WTC11 (cell line): ENCODE results near the gene TMEM116. TPM values are rescaled to one million over a fixed set of nuclear protein-coding genes. Genes with fewer than 3 reads are reported as not detected.
"Not testable (repeated sequence)": the region's sequence is repeated elsewhere in the genome, so short reads cannot be mapped to it uniquely, and the experiment has no call there.

Experiments
- ATAC-seq: fragments of 200-7000 bp; cut with Tn5 transposase; 2 replicates; pipeline ENCODE4 v1.10.0; 2021; ENCODE audit warnings: mild to moderate bottlenecking, moderate library complexity
- CTCF ChIA-PET: fragments of 300-600 bp; sonication (Branson Sonifier 250); formaldehyde crosslinking; loops from one replicate; lab custom pipeline; 2021; ENCODE audit warnings: antibody characterized with exemption; lab: Charles Lee
- POLR2A ChIA-PET: fragments of 350-600 bp; sonication (Branson Sonifier 250); formaldehyde crosslinking; loops from one replicate; lab custom pipeline; 2021; ENCODE audit warnings: antibody characterized with exemption; lab: Charles Lee
- DNase-seq: peaks from one replicate; pipeline ENCODE4 v3.0.0; 2021; ENCODE audit warnings: low spot score
- H3K27ac Mint-ChIP-seq: 2 replicates; pipeline ENCODE4 v1.8.0; 2021; ENCODE audit warnings: mixed read lengths
- H3K27me3 Mint-ChIP-seq: 2 replicates; pipeline ENCODE4 v1.8.0; 2021; ENCODE audit warnings: low read depth, mild to moderate bottlenecking, moderate library complexity, mixed read lengths
- H3K36me3 Mint-ChIP-seq: 2 replicates; pipeline ENCODE4 v1.8.0; 2021; ENCODE audit warnings: mixed read lengths
- H3K4me1 Mint-ChIP-seq: 2 replicates; pipeline ENCODE4 v1.8.0; 2022; ENCODE audit warnings: mixed read lengths
- H3K4me3 Mint-ChIP-seq: 2 replicates; pipeline ENCODE4 v1.8.0; 2021; ENCODE audit warnings: mild to moderate bottlenecking, moderate library complexity, mixed read lengths
- H3K9me3 Mint-ChIP-seq: 2 replicates; pipeline ENCODE4 v1.8.0; 2021; ENCODE audit warnings: mixed read lengths
- AR ChIP-seq: fragments of 250-450 bp; sonication (Bioruptor Pico); IDR thresholded peaks from 2 replicates; pipeline ENCODE4 v1.9.0; 2021; ENCODE audit warnings: mild to moderate bottlenecking
- ATF6 ChIP-seq: sonication (generic); formaldehyde crosslinking; IDR thresholded peaks from 2 replicates; pipeline ENCODE4 v1.8.1; 2023; ENCODE audit warnings: mild to moderate bottlenecking, missing genetic modification reagents
- CBFB ChIP-seq: sonication (generic); formaldehyde crosslinking; IDR thresholded peaks from 2 replicates; pipeline ENCODE4 v1.8.1; 2022; ENCODE audit warnings: mild to moderate bottlenecking, low read depth, missing genetic modification reagents
- ERG ChIP-seq: fragments of 250-450 bp; sonication (Bioruptor Pico); IDR thresholded peaks from 2 replicates; pipeline ENCODE4 v1.8.0; 2021; ENCODE audit warnings: mild to moderate bottlenecking
- FOXP4 ChIP-seq: sonication (generic); formaldehyde crosslinking; IDR thresholded peaks from 2 replicates; pipeline ENCODE4 v1.8.0; 2022; ENCODE audit warnings: mild to moderate bottlenecking, missing genetic modification reagents
- GTF2I ChIP-seq: fragments of 250-450 bp; sonication (Bioruptor Pico); conservative IDR thresholded peaks from 2 replicates; pipeline ENCODE4 v1.4.0; 2021; ENCODE audit warnings: mild to moderate bottlenecking
- MYBL2 ChIP-seq: sonication (generic); formaldehyde crosslinking; IDR thresholded peaks from 2 replicates; pipeline ENCODE4 v1.8.1; 2023; ENCODE audit warnings: mild to moderate bottlenecking, moderate library complexity, missing genetic modification reagents
- NR1H2 ChIP-seq: sonication (generic); formaldehyde crosslinking; IDR thresholded peaks from 2 replicates; pipeline ENCODE4 v1.9.0; 2021; ENCODE audit warnings: mild to moderate bottlenecking, moderate library complexity, missing genetic modification reagents
- RELA ChIP-seq: sonication (generic); formaldehyde crosslinking; IDR thresholded peaks from 2 replicates; pipeline ENCODE4 v1.8.1; 2022; ENCODE audit warnings: missing genetic modification reagents, mild to moderate bottlenecking, borderline replicate concordance
- SOX15 ChIP-seq: fragments of 250-450 bp; sonication (Bioruptor Pico); IDR thresholded peaks from 2 replicates; pipeline ENCODE4 v1.9.0; 2021; ENCODE audit warnings: mild to moderate bottlenecking
- TEAD1 ChIP-seq: sonication (generic); formaldehyde crosslinking; IDR thresholded peaks from 2 replicates; pipeline ENCODE4 v1.8.0; 2022; ENCODE audit warnings: mild to moderate bottlenecking, missing genetic modification reagents
- TP53 ChIP-seq: sonication (generic); formaldehyde crosslinking; IDR thresholded peaks from 2 replicates; pipeline ENCODE4 v1.8.1; 2023; ENCODE audit warnings: mild to moderate bottlenecking, missing genetic modification reagents
- USF1 ChIP-seq: sonication (generic); formaldehyde crosslinking; IDR thresholded peaks from 2 replicates; pipeline ENCODE4 v1.8.0; 2022; ENCODE audit warnings: mild to moderate bottlenecking, missing genetic modification reagents
- ZNF121 ChIP-seq: sonication (generic); formaldehyde crosslinking; IDR thresholded peaks from 2 replicates; pipeline ENCODE4 v1.8.0; 2023; ENCODE audit warnings: missing genetic modification reagents
- ZNF671 ChIP-seq: fragments of 250-450 bp; sonication (Bioruptor Pico); IDR thresholded peaks from 2 replicates; pipeline ENCODE4 v1.8.0; 2021; ENCODE audit warnings: mild to moderate bottlenecking
- total RNA-seq: library from RNA; stranded (reverse); gene quantifications from 3 replicates; pipeline ENCODE4 v1.2.3, GENCODE V29; 2021

The TMEM116 gene
- total RNA-seq, 1 experiment from 2014 or later: 7.8 TPM

- no peak for DNase-seq
- Mint-ChIP-seq H3K36me3 (no peaks in the 10 kb centered on the region), H3K4me3 (no peak overlapping the region), H3K4me1 (peaks cover 9% of the 10 kb centered on the region), H3K9me3 (no peaks in the 10 kb centered on the region), H3K27ac (no peak overlapping the region), H3K27me3 (no peaks in the 10 kb centered on the region)
- no peak for TF ChIP-seq SOX15 (CRISPR knock-in tag)
- TF ChIP-seq ZNF671 (CRISPR knock-in tag): no peak
- no peak for TF ChIP-seq CBFB
- TF ChIP-seq NR1H2 (CRISPR knock-in tag): no peak
- ChIA-PET POLR2A (no interaction called here), CTCF (interaction anchor here (0.6 to 1.0 kb wide), 2 partner anchors 17 to 51 kb away, joined by 3 read pairs; partner anchors contain the start of genes ERP29 and TMEM116)
- ATAC-seq: no peak
Observed at GRCh38 chr12:111995782-111996480, 17.0 kb downstream of the TMEM116 start.

GRCh38 chr12:111994211-111995111, 18.5 kb downstream of the TMEM116 start:
- ATAC-seq, H3K4me3 Mint-ChIP-seq, H3K4me1 Mint-ChIP-seq, H3K27me3 Mint-ChIP-seq, H3K9me3 Mint-ChIP-seq, DNase-seq, H3K36me3 Mint-ChIP-seq, H3K27ac Mint-ChIP-seq, POLR2A ChIA-PET: not testable (repeated sequence)
- CTCF ChIA-PET: interaction anchor here (1.0 kb wide), 1 partner anchor 19 kb away, joined by 3 read pairs; the partner anchor contains the start of genes ERP29 and TMEM116

- ChIA-PET CTCF (no interaction called here), POLR2A (no interaction called here)
- no peaks in the 10 kb centered on the region for H3K9me3 Mint-ChIP-seq
- ATAC-seq (no peak), DNase-seq (no peak)
- H3K27ac Mint-ChIP-seq: no peak overlapping the region
- peaks cover 3% of the 10 kb centered on the region; the same call in 1 of the 2 replicates for H3K36me3 Mint-ChIP-seq
- no peak overlapping the region for H3K4me3 Mint-ChIP-seq
- no peaks in the 10 kb centered on the region for H3K27me3 Mint-ChIP-seq
- H3K4me1 Mint-ChIP-seq: peaks cover 9% of the 10 kb centered on the region
- no peak for TF ChIP-seq ATF6
- TF ChIP-seq ERG (CRISPR knock-in tag): no peak
- no peak for TF ChIP-seq MYBL2 (CRISPR knock-in tag)
- no peak for TF ChIP-seq ZNF121 (CRISPR knock-in tag)
- no peak for TF ChIP-seq TEAD1
- no peak for TF ChIP-seq TP53
- TF ChIP-seq RELA: no peak
- TF ChIP-seq AR: no peak
- TF ChIP-seq GTF2I: no peak
- no peak for TF ChIP-seq FOXP4 (CRISPR knock-in tag)
- TF ChIP-seq USF1 (CRISPR knock-in tag): no peak
Observed at GRCh38 chr12:111993292-111994150, 19.4 kb downstream of the TMEM116 start.
